LoVo (cell line): ENCODE data around the gene S100A12.
A peak's percentile ranks its signal among the peaks of the same experiment; 100 is the strongest.

Source experiments
- DNase-seq: peaks from one replicate; pipeline ENCODE4 v3.0.0-alpha.2; 2016; ENCODE audit warnings: low spot score

The S100A12 gene

DNA sequence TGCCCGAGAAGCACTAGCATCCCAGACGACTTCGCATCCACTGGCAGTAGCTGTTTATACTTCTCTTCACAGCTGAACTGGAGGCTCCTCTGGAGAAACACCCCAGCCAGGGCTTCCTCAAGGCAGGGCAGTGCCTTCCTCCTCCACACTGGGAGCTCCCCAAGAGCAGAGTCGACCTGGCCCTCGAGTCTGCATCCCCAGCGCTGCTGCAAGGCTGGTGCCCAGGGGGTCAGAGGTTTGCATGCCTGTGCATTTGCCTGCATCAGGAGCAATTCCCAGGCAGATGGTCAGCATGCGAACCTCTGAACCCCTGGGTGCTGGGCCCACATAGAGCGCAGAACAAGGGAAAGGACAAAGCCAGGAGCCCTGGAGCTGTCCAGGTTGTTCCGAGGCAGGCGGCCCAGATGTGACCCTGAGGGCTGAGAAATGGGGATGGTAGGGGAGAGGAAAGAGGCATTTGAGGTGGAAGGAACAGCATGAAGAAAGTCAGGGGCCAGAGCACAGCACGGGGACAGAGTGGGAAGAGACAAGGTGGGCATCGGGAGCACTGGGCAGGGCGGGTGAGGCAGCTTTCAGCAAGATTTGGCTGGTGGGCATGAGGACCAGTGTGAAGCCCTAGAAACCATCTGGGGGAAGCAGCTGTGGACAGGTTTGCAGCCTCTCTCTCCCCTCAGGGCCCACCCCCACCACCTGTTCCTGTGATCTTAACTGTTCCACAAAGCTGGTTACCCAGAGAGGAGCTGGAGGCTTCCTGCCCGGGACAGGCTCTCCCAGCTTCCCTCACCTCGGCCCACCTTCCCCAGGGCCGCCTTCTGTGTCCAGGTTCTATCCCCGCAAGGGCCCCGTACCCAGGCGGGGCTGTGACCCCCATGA, 21.9 kb upstream of the S100A12 start:
- no peak for DNase-seq

DNA sequence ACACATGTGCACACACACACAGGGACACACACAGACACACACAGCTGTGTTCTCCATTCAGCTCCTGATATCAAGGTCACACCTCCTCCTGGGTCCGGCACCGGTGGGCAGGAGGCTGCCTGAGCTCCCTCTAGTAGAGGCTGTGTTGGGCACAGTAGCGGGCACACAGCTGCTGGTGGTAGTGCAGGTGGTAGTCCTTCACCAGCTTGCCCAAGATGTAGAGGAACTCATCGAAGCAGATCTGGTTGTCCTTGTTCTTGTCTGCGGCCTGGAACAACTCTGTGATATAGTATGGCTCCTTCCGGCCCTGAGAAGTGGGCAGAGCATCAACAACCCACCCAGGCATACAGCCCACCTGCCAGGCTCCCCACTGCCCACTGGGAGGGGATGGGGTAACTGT, 21.0 kb upstream of the S100A12 start:
- DNase-seq: no peak

DNA sequence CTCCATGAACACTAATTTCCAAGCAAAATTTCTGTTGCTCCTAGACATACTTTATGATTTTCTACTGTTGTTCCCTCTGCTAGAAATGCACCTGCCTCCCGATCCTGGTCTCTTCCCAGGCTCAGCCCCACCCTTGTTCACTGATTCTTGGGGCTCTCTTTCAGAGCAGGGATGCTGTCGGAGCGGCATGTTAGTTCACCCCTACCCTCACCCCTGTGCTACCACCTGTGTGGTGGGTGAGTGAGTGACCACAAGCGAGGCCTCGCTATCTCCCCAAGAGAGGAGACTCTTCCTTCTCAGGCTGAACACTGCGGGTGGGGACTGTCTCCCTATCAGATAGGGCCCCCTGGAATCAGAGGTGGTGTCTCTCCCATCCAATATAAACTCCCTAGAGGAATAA, 20.4 kb upstream of the S100A12 start:
- DNase-seq: no peak

DNA sequence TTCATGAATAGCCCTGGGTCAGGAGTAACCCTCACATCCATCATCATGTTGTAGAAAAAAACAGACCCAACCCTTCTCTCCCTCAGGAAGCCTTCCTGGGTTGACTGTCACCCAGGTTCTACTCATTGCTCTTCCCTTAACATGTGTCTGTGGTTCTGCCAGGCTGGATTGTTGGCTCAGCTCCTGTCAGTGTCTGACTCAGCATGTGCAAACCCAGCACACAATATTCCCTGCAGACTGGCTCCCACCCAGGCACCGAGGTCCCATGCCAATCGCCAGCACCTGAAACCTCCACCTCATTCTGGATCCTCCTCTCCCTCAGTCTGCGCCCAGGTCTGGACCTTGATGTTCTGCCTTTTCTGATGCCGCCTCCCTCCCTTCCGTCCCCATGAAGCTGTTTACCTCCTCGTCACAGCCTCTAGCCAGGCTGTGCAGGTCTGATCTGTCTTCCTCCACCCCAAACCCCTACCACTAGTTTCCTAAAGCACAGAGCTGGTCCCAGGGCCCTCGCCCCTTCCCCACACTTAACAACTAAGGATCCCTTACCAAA, 19.8 kb upstream of the S100A12 start:
- DNase-seq: peak; percentile 6

DNA sequence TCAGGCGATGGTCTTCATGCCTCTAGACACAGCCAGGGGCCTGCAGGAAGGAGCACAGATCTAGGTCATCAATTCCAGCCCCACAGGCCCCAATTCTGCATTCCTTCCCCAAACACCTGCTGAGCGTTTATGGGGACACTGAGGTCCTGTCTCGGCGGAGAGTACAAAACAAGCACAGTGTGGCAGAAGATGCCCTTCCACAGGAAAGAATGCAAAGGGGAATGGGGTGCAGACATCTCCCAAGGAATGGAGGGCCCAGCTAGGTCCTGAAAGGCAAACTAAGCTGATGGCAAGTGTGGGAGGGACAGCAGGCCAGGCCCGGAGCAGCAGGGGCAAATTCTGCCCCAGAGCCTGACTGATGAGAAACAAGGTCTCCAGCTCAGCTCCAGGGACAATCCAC, 19.0 kb upstream of the S100A12 start:
- DNase-seq: no peak

DNA sequence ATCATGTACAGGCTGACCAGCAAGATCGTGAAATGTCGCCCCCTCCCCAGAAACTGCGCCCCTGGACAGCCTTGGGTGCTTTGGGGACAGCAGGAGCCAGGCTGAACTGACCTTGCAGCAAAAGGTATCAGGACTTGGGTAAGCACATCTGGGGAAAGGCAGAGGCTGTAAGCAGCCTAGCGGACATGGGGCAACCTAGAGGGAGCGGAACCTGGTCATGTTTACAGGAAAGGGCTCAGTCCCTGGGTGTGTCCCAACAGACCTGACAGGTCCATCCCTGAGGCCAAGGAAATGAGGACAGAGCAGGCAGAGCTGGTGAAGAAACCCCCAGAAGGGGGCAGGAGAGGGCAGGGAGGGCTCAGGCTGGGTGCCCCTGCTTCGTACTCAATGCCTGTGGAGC, 18.5 kb upstream of the S100A12 start:
- DNase-seq: no peak

DNA sequence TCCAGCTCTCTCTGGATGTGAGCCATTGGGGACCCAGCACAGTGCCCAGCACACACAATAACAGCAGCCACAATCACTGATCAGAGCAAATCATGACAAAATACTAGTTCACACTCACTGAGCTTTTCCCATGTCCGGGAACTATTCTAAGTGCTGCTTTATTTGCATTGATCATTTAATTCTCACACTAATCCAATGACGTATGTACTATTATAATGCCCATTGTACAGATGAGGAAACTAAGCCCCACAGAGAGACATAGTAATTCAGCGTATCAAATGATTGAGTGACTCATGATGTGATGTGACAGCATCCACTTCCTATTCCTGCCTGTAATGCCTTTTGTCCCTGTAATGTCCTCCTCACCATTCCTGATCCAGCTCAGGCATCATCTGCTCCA, 17.4 kb upstream of the S100A12 start:
- no peak for DNase-seq

DNA sequence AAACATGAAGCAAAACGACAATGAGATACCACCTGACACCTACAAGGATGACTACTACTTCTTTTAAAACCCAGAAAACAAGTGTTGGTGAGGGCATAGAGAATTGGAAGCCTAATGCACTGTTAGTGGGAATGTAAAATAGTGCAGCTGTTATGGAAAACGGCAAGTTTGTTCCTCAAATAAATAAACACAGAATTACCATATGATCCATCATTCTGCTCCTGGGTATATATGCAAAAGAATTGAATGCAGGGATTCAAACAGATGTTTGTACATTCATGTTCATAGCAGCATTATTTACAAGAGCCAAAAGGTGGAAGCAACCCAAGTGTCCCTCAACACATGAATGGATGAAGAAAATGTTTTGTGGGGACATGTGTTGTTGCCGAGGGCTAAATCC, 16.8 kb upstream of the S100A12 start:
- DNase-seq: no peak

DNA sequence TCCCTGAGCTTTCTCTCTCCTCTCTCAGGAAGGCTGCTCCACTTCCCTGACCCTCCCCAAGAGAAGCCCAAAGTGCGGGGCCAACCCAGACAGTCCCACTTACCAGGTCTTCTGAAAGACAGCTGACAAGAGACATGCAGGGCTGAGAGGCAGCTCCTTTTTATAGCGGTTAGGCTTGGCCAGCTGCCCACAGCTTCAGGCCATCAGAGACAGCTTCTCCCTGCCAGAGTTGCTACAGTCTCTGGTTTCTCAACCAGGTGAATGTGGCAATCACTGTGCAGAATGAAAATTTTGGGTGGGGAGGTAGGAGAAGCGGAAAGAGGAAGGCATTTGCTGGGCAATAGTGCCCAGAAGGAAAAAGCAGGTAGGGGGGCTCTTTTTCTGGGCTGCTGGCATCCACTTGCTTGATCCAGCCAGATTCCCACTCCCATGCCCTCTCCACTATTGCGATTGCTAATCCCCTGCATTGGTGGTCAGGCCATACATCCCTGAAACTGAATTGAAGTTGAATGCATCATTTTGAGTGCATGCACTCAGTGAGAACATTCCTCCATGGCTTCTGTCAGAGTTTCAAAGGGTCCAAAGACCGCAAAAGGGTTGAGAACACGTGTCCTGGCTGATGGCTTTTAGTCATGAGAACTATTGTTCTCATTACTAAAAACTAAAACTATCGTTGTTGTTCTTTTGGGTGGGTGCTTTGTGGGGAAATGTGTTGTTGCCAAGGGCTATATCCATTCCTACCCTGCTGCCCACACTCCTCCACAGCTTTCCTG, 15.7 kb upstream of the S100A12 start, which contains the start of gene S100A8:
TSS of gene S100A8 (minus strand) at position 136 of the 773 bp plus-strand sequence. CDS start 538 bp downstream, outside the sequence.
- DNase-seq: peak; percentile 5

DNA sequence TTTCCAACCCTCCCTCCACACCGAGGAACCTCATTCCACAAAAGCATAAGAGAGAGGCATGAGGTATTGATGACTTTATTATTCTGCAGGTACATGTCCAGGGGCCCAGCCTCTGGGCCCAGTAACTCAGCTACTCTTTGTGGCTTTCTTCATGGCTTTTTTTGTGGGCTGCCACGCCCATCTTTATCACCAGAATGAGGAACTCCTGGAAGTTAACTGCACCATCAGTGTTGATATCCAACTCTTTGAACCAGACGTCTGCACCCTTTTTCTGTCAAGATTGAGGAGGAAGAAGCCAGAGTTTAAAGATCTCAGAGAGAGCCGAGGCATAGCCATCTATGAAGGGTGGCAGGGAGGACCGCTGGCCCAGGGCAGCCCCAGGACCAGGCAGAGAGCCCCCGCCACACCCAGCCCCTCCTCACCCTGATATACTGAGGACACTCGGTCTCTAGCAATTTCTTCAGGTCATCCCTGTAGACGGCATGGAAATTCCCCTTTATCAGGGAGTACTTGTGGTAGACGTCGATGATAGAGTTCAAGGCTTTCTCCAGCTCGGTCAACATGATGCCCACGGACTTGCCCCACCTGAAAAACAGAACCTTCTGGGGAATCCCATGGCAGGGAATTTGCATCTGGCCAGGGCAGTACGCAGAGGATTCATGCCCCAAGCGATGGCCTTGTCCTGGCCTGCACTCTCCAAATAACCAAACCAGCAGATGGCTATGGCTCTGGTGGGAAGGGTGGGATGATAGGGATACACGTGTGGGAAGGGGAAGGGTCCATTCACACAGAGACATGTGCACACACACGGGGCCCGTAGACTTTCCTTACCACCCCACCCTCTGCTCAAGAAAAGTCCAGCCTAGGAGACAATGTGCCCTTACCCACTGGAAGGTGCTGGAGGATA, 14.8 kb upstream of the S100A12 start:
- DNase-seq: no peak

DNA sequence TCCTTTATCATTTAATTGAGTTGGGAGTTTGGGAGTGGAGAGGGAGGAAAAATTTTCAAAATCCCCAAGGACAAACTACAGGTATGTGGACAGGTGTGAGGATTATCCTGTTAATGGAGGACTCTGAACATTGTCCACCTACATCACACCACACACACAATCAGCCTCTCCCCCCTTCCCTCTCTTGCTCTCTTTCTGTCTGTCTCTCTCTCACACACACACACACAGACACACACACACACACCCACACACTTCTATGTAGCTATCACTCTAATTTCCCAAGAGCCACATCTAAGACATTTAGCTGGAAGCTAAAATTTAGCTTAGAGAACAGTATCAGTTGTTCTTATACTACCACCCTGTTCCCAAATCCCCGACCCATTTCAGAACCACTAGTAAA, 14.0 kb upstream of the S100A12 start:
- no peak for DNase-seq

DNA sequence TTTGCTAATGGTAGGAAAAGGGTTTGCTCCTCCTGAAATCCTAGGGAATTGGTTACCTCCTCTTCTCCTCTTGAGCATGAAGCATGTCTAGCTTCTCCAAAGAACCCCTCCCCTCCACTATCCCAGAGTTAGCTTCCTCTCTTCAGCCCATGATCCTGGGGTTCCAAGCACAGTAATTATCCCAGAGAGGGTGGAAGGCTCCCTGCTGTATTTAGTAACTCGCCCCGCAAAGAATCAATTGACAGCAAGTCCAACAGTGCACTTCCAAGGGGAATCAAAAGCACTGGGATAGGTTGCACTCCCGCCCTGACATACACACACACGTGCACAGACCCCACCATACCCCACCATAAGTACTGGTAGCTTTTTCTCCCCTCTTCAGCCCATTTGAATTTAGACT, 12.4 kb upstream of the S100A12 start:
- DNase-seq: no peak

DNA sequence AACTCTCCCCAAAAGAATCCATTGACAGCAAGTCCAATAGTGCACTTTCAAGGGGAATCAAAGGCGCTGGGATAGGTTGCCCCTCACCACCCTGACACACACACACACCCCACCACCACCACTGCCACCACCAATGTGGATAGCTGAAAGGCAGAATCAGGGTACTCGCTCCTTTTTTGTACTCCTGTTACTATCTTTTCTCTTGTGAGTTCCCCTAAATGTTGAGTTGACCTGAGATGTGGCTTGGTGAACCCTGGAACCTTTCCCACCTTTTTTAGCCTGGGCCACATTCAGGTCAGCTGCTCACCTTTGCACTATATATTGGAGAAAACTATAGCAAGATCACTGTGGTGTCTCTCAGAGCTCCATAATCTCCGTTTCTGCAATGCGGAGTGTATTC, 11.6 kb upstream of the S100A12 start:
- no peak for DNase-seq

DNA sequence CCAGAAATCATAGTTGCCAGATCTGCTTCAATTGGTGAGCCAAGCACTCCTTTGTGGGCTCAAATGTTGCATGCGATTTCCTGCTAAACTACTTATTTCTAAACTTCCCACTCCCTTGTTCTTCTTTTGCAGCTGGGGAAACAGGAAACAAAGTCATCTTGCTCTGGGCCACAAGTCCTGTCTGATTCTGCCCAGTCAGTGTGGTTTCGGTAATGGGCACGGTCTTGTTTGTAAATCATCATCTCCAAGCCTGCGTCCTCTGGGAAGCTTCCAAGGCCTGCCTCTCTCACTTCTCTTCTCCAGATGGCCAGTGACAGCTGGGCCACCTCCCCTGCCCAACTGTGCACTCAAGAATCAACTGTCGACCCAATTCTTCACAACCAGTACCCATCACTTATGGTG, 11.1 kb upstream of the S100A12 start:
- no peak for DNase-seq

DNA sequence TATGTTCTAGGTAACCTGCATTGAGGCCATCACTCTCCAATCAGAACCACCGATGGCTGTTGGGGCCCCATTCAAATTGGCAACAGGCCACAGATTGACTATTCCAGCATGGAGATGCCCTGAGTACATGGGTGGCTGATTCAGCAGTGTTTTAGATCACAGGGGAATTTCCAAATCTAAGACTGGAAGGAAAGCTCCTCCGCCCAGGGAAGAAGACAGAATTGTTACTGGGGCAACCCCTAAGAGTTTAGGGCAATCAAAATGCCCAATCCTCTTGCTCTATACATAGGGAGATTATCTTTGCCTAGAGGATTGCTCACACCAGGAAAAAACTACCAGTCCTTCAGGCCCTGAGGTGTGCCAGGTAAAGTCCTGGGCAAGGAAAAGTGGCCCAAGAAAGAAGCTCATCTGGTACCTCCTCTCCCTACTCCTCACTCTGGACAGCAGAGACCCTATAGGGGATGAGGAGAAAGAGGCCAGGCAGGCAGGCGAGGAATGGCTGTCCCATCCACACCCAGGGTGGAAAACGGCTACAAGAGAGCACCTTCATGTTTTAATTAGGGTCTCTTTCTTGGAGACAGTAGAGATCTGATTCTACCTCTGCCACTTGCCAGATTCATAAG, 9.6 kb upstream of the S100A12 start:
- DNase-seq: no peak

DNA sequence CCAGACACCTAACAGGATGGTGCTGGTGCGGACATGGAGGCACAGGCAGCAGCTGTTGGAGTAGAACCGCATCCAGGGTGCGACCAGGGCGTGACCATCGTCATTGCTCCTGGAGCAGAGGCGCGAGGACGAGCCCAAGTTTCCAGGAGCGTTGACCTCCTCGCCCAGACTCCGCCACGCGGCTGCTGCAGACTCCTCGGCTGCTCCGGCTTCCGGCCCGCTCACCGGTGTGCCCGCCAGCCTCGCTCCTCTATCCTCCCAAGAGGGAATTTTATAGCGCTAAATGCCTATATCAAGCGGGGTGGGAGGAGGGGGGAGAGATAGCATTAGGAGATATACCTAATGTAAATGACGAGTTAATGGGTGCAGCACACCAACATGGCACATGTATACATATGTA, 5.3 kb upstream of the S100A12 start:
- no peak for DNase-seq

DNA sequence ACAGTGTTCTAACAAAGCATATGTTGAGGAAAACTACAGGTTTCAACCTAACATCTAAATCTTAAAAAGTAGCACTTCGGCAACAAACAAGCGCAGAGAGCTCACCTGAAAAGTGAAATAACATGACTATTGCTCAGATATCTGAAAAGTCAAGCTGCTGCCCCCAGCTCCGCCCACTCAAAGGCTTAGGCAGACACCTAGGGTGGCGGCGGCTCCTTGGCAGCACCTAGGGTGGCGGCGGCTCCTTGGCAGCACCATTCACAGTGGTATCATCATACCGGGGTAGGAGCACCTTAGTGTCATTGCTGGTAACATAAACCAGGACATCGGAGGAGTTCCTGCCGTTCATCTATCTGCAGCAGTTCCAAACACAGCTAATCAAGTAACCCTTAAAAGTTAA, 4.2 kb upstream of the S100A12 start:
- DNase-seq: no peak

DNA sequence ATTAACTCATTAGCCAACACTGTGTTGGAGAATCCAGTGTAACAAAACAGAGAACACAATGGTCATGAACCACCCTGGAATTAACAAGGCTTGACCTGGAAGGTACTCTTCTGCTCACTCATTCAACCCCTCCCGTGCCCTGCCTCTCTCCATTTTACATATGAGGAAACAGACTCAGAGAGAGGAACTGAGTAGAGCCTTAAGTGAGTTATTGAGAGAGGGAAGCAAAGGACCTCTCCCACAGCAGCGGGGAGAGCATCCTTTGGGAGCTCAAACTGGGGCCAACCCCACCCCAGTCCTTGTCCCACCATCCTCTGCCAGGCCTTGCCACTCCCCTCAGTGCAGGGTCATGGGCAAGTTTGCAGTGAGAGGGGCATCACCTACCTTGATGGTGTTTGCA, 1.4 kb downstream of the S100A12 start:
- DNase-seq: no peak

DNA sequence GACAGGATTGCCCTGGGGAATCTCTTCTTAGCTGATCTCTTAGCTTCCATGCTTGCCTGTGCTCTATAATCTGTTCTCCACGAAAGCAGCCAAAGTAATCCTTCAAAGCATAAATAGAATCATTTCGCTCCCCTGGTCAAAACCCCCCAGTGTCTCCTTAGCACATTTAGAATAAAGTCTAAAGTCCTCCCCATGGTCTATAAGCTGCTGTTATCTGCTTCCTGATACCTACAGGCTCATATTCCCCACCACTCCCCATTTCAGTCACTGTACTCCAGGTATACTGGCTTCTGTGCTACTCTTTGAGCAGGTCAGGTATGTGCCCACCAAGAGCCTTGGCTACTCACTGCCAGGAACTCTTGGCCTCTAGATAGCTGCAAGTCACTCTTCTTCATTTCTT, 2.9 kb downstream of the S100A12 start:
- no peak for DNase-seq

DNA sequence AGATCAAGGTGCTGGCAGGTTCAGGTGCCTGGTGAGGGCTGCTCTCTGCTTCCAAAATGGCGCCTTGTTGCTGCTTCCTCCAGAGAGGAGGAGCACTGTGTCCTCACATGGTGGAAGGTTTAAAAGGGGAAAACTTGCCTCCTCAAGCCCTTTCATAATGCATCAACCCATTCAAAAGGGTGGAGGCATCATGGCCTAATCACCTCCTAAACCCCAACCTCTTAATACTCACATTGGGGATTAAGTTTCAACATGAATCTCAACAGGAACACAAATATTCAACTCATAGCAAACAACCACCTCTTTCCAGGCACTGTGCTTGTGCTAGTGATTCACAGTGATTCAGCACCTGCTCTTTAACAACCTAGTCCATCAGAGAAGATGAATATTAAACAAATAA, 4.2 kb downstream of the S100A12 start:
- DNase-seq: no peak

DNA sequence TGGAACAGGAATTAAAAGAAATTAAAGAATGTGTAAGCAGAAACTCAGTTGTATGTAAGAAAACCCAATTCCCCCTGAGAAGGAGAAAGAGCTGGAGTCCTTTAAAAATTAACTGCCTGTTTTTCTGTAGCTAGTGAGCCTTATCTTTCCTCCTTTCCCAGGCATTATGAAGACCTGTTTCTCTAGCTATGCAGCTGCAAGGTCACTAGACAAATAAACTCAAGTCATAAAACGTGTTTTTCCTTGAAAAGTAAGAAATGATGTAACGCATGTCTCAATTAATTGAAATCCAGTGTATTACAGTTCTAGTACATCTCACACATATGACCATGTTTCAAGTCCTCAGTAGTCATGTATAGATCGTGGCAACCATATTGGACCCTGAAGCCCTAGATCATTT, 5.3 kb downstream of the S100A12 start:
- no peak for DNase-seq

DNA sequence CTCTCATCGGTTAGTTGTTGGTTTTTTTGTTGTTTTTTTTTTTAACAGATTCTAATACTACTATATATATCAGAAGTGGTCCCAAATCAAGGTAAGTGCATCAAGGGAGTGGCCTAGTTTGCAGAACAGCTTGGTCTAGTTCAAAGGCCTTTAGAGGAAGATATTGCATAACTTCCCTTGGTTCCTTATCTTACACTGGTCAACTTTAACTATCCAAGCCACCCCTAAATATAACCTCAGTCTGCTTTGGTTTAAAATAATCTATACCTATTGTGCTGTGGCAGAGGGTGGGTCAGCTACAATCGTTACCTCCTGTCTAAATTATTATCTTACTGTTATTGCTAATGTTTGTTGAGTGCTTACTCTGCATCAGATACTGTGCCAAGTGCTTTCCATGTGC, 6.9 kb downstream of the S100A12 start:
- DNase-seq: no peak
